Caki2 (cell line): Measurements from ENCODE around the gene ZNF445. TPM values are rescaled to one million over a fixed set of nuclear protein-coding genes. Genes with fewer than 3 reads are reported as not detected.

Experiments used
- total RNA-seq: library from RNA; depleted of rRNA; stranded (reverse); fragments of >200 nt; shearing (Covaris generic); gene quantifications from 2 replicates; pipeline ENCODE4 v1.2.3, GENCODE V29; 2014; ENCODE audit warnings: low replicate concordance; rRNA removed

The ZNF445 gene
- total RNA-seq, 1 experiment from 2014 or later: 3.5 TPM

Other genes starting within 250 kb of the ZNF445 start
- gene TOPAZ1, start 235.8 kb downstream of the ZNF445 start, total RNA-seq: not detected in 2 replicates
- 28.7 and 31.9 TPM in 2 replicates for gene TCAIM, start 138.9 kb downstream of the ZNF445 start, total RNA-seq
- gene ZKSCAN7, start 77.5 kb upstream of the ZNF445 start, total RNA-seq: 4.3 and 17.5 TPM in 2 replicates
- not detected in 2 replicates for gene ZNF660, start 107.3 kb upstream of the ZNF445 start, total RNA-seq
- 3.0 and 3.8 TPM in 2 replicates for gene ZNF197, start 147.4 kb upstream of the ZNF445 start, total RNA-seq
- gene ZNF35, start 171.1 kb upstream of the ZNF445 start, total RNA-seq: 5.7 and 7.5 TPM in 2 replicates
- not detected in 2 replicates for gene ZNF502, start 235.0 kb upstream of the ZNF445 start, total RNA-seq